Measurements from ENCODE around the gene UNC5A. TPM values are rescaled to one million over a fixed set of nuclear protein-coding genes. Genes with fewer than 3 reads are reported as not detected.

UNC5A gene
- total RNA-seq, 1 donor from 2014 or later = 0.30 TPM

- DNase-seq = no peak
Measured at GRCh38 chr5:176899296-176899891, 89.0 kb downstream of the UNC5A start, which contains the start of gene HK3. HK3 (minus strand) TSS chr5:176899346; CDS start chr5:176896159, 3,187 bp downstream.

GRCh38 chr5:176899946-176900779, 89.8 kb downstream of the UNC5A start:
- DNase-seq = no peak

- DNase-seq = no peak
Measured at GRCh38 chr5:176900780-176901204, 90.4 kb downstream of the UNC5A start.

GRCh38 chr5:176901260-176902101, 91.1 kb downstream of the UNC5A start:
- no peak for DNase-seq

GRCh38 chr5:176902102-176902814, 91.9 kb downstream of the UNC5A start:
- DNase-seq = no peak

GRCh38 chr5:176902911-176903664, 92.7 kb downstream of the UNC5A start:
- no peak for DNase-seq

- no peak for DNase-seq
Measured at GRCh38 chr5:176904276-176904675, 93.9 kb downstream of the UNC5A start.

- DNase-seq = no peak
Measured at GRCh38 chr5:176906126-176906525, 95.8 kb downstream of the UNC5A start.

GRCh38 chr5:176906796-176907195, 96.4 kb downstream of the UNC5A start:
- no peak for DNase-seq

GRCh38 chr5:176908675-176909368, 98.5 kb downstream of the UNC5A start:
- DNase-seq = no peak

- no peak for DNase-seq
Measured at GRCh38 chr5:176912115-176912514, 101.8 kb downstream of the UNC5A start.

GRCh38 chr5:176915906-176916305, 105.5 kb downstream of the UNC5A start:
- DNase-seq = no peak

- no peak for DNase-seq
Measured at GRCh38 chr5:176916337-176916736, 106.0 kb downstream of the UNC5A start.

- no peak for DNase-seq
Measured at GRCh38 chr5:176918613-176919012, 108.3 kb downstream of the UNC5A start.

GRCh38 chr5:176921714-176922113, 111.4 kb downstream of the UNC5A start:
- no peak for DNase-seq

- DNase-seq = no peak
Measured at GRCh38 chr5:176922817-176923216, 112.5 kb downstream of the UNC5A start.

GRCh38 chr5:176927562-176927961, 117.2 kb downstream of the UNC5A start:
- DNase-seq = no peak

- DNase-seq = no peak
Measured at GRCh38 chr5:176929654-176930053, 119.3 kb downstream of the UNC5A start.

Measured in skin of body (tissue), 2 donors.